Stimulated activated CD8-positive, alpha-beta memory T cell treated with anti-CD3 and anti-CD28 coated beads, Interleukin-7, amount 100 ng/mL, for 4 hours (primary cell): ENCODE data around the gene PAX4.
A peak's percentile ranks its signal among the peaks of the same experiment; 100 is the strongest.

Source experiments
- DNase-seq, 2 donors: peaks; one replicate each; pipeline ENCODE4 v3.0.0-alpha.2; 2020; ENCODE audit warnings: low read depth in 2 of 2

Gene PAX4

GRCh38 chr7:127618042-127618441 lies at the start of gene PAX4:
Gene PAX4 (minus strand): TSS chr7:127618142. CDS start chr7:127615928, 2,214 bp downstream.
- DNase-seq = no peak

DNA sequence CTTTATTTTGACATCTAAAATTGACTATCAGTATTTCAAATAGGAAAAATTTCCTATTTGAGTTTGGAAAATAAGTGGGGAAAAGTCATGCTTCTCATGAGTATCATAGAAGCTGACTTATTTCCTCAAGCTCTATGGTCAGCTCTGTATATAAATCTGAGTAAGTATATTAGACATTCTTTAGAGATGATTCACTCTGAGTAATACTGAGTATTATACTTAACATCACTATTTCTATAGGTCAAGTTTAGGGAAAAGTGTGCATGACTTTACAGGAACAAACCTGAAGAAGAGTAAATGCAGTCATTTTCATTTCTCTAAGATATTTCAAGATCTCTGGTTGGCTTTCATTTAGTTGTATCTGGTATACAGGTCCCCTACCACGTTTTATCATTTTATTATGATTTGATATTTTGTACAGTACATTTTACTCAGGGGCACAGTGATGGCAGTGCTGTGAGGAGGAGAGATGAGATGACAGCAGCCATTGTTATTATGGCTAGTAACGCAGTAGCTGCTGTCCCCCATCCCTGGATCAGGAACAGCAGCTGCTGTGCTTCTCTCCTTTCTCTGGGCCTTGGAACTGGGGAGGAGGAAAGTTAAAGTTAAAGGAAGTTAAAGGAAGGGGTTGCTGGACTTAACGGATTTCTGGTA lies 49.2 kb upstream of the PAX4 start:
- no peak for DNase-seq

GRCh38 chr7:127666602-127667001 lies 48.7 kb upstream of the PAX4 start:
- no peak for DNase-seq

DNA sequence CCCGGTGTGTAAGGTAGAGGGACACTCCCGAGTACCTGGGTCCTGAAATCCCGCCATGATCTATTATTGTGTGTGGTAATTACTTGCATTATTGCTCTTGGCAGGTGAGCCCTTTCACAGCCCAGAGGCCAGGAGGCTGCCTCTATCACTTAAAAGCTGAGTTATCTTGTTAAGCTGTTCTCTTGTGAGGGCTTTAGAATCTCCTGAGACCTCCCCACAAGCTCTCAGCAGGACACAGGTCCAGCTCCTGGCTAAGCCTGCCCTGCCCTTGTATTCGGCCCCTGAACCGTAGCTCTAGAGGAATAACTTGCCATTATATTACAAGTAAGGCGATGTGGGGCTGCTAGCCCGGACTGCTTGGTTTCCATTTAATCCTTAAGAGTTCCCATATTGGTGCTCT lies 48.0 kb upstream of the PAX4 start:
- DNase-seq = no peak

DNA sequence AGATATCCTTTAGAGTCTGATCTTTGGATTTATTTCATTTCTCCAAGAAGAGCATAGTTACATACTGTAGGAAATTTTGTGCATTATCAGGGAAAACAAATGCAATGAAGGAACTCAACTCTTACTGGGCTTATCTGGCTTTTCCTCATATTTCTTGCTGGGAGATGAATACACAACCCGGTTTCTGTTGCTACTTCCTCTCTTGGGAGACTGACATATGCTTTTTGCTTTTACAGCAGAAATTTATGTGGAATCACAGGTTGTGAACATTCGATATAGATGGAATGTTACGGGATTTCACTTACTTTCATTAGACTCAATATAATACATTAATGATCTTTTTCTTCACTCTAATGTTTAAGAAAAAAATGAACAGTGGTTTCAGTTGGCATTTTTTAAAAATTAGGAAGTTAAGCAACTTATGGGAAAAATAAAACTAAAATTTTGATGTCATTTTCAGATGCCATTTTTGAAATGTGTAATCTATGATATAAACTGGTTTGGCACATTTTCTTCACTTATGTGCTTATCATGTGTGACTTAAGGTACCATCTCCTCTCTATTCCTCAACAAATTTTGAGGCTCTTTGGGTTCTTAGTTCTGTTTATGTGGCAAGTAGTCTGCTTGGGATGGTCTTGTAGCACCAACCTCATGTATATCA lies 41.2 kb upstream of the PAX4 start:
- DNase-seq = no peak

DNA sequence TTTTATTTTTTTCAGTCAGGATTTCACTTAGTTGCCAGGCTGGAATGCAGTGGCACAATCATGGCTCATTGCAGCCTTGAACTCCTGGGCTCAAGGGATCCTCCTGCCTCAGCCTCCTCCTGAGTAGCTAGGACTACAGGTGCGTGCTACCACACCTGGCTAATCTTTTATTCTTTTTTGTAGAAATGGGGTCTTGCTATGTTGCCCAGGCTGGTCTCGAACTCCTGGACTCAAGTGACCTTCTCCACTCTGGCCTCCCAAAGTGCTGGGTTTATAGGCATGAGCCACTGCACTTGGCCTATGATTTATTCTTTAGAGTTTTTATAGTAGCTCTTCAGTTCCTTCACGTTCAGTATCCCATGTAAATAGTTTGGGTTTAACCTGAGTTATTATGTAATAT lies 39.6 kb upstream of the PAX4 start:
- no peak for DNase-seq

DNA sequence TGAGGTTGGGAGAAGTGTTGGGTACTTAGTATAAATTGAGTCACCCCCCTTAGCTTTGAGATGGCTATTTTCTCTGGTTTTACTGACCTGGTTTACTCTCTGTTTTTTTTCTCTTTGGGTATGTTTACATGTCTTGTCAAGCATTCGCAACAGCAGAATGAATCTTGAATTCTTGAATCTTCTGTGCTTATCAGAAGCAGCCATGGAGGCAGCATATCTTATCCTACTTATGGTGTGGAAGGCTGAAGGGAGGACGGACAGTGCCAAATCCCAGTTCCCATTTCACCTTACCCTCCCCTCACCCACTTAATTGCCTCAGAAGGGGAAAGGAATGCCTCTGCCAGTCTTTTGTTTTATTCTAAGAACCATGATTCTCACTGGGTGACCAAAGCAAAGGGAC lies 37.8 kb upstream of the PAX4 start:
- no peak for DNase-seq

DNA sequence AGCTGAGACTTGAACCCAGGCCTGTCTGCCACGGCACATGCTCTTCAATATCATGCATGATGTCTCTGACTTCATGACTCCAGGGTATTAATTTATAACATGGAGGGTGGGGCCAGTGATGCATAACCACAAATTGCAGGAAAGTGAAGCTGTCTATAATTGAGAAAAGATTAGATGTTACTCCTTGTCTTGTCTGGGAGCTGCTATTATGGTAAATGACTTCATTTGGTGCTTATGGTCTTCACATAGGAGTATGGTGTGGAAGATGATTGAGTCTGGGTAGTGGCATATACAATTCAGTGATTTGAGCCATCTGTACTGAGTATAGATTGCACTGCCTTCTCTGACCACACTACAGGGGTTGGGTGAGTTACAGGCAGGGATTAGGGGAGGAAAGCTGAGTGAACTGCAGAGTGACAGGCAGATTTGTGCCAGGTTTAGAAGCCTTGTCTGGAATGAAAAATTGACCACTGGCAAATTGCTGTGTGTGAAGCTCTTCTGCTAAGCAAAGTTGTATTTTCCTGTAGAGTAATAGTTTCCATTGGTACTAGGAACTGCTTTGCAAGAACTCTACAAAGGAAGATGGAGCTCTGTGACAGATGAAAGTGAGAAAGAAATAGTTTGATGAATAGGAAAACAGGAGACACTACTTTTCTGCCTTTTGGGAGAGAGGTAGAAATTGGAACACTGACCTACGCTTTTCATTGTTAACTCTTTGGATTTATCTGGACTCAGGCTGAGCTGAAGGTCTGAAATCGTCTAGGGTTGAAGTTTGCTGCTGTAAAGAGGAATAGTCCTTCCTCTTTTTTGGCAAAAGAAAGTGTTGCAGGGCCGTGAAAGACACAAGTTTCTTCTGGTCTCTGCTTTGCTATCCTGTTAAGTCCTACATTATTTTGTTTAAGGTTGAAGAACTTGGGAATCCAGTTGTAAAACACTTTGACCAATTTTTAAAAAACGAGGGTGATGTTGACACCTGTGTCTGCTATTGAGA lies 36.8 kb upstream of the PAX4 start:
- DNase-seq = no peak

DNA sequence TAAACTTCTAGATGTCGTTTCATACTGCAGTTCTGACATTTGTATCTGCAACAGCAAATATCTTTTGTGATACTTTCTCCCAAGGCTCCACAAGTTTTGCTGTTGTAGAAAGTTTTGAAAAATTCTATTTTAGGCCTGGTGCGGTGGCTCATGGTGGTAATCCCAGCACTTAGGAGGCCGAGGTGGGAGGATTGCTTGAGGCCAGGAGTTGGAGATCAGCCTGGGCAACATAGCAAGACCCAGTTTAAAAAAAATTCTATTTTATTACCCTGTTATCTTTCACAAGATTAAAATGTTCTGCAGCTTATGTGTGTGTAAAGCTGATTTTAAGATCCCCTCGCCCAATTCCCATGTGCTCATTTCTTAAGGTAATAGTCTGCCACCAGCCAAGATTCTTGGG lies 35.5 kb upstream of the PAX4 start:
- DNase-seq = no peak

GRCh38 chr7:127652333-127653248 lies 34.6 kb upstream of the PAX4 start:
- DNase-seq = no peak

DNA sequence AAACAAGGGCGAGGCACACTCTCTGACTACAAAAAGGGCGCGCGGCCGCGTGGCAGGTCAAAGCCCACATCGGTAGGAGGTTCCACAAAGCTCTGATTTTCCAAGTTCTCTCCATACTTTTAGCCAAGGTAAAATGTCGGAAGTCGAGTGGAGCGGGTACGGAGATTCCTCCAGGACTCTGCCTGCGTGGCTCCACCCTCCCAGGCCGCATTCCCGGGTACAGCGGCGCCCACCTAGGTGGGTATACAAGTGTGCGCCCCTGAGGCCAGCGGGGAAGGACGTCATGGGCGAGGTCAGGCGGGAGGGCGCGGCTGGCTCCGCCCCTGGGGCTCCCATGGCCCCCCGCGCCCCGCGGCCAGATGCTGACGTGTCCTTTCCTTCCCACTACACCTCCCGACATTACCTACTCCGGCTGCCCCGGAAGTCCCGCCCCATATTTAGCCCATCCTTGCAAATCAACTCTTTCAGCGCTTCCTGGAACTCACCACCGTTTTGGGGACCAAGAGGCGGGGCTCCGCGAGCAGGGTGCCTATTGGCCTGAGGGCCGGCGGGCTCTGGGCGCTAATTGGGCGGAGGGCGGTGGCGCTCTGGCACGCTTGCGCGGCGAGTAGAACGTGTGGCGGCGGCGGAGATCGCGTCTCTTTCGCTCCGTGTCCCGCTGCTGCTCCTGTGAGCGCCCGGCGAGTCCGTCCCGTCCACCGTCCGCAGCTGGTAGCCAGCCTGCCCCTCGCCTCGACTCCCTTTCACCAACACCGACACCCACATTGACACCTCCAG lies 33.8 kb upstream of the PAX4 start, which contains the start of gene SND1:
Gene SND1 (plus strand): TSS at position 639 of the 777 bp plus-strand sequence. CDS start 180 bp downstream, outside the sequence.
- DNase-seq = peak; percentile 99

DNA sequence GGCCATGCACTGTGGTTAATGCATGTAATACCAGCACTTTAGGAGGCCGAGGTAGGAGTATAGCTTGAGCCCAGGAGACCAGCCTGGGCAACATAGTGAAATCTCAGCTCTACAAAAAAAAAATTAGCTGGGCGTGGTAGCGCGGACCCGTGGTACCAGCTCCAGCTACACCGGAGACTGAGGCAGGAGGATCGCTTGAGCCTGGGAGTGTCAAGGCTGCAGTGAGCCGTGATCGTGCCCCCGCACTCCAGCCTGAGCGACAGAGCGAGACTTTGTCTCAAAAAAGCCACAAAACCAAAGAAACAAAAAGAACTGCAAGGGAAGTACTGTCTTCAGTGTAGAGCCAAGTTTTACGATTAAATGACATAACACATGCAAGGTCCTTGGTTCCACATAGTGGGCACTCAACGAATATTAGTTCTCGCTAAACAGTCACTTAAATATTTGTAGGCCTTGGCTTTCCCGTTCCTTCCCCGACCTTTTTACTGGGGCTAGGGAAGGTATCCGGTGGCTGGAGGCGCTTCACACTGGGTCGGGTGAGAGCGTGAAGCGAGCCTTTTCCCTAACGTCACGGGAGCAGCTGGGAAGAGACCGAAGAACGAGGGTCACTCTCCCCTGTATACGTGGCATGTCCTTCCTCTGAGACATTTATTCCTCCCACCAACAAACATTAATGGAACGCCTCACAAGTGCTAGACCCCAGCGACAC lies 33.1 kb upstream of the PAX4 start:
- no peak for DNase-seq

- DNase-seq = no peak
These were observed 31.0 kb upstream of the PAX4 start for GRCh38 chr7:127648986-127649385.

GRCh38 chr7:127647636-127648035 lies 29.7 kb upstream of the PAX4 start:
- no peak for DNase-seq

- DNase-seq = no peak
These were observed 26.5 kb upstream of the PAX4 start for GRCh38 chr7:127644484-127644883.

DNA sequence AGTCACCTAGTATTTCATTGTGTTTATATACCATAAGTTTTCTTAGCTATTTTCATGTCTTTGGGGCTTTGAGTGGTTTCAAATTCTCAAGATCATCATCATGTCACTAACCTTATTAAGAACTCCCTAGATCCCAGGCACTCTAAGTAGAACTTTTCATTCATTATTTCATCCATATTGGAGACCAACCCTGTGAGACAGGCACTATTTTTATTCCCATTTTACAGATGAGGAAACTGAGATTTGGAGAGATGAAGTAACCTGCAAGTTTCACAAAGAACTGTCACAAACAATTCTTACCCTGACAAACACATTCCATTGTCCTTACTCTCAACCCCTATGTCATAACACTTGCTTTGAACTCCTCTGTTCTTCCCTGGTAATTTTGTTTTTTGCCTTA lies 20.3 kb upstream of the PAX4 start:
- no peak for DNase-seq

DNA sequence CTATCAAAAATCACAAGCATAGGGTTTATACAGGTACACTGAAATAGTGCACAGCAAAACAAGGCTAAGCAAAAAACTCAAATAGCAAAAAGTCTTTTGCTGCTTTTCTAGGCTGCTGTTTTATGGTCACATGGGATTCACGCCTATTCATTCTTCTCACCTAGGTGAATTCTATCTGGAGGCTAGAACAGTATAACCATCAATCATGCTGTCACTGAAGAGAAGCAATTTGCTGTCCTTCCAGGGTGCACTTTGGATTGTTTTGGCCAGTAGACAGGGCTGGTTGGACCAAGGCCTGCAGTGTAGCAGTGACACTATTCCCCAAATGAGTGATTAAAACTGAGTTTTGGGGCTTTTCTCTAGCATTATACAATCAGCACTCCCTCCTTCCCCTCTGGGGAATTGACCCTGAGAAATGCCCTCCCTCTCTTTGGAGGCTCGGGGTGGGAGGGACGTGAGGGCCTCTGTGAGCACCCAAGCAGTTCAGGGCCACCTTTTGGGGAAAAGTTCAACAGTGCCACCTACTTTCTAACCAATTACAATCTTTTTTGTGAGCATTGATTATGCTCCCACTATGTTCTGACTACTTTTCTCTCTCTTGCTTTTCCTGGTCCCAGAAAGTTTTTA lies 17.8 kb upstream of the PAX4 start:
- no peak for DNase-seq

DNA sequence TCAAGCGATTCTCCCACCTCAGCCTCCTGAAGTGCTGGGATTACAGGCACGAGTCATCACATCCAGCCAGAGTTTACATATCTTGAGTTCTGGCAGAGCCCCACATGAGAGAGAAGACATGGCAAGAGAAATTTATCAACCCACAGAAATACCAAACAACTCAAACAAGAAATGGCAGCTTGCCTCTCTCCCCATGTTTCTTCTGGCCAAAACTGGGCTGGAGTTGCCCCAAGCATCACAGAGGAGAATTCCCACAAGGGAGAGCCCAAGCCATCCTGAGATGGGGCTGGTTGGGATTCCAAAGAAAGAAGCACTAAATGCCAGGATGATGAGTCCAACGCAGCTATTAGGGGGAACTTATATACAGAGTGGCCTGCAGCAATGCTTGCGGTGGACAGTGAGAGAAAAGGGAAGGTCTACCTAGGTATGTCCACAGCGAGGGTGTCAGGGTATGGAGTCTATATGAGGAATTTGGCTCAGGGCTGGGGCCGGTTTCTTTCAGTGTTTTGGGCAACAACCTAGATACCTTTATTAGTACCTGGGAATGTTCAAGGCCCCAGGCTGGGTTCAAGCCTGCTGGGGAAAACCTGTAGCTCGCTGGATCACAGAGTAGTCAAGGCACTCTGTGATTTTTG lies 14.5 kb upstream of the PAX4 start:
- no peak for DNase-seq
